ENCODE measurements around the gene SBNO1.
A peak's percentile ranks its signal among the peaks of the same experiment; 100 is the strongest.
"Not testable (repeated sequence)": the region's sequence is repeated elsewhere in the genome, so short reads cannot be mapped to it uniquely, and the experiment has no call there.

Gene SBNO1

GRCh38 chr12:123337070-123337469 lies 27.6 kb downstream of the SBNO1 start:
- no peak for DNase-seq

GRCh38 chr12:123336530-123336929 lies 28.1 kb downstream of the SBNO1 start:
- no peak for DNase-seq

GRCh38 chr12:123335490-123335889 lies 29.2 kb downstream of the SBNO1 start:
- no peak for DNase-seq

GRCh38 chr12:123329799-123330198 lies 34.8 kb downstream of the SBNO1 start:
- DNase-seq, result no peak

- no peak for DNase-seq
Measured at GRCh38 chr12:123319826-123320225, 44.8 kb downstream of the SBNO1 start.

- DNase-seq, result no peak
Measured at GRCh38 chr12:123319273-123319672, 45.4 kb downstream of the SBNO1 start.

GRCh38 chr12:123313046-123313445 lies 51.6 kb downstream of the SBNO1 start:
- DNase-seq, result not testable (repeated sequence)

GRCh38 chr12:123306200-123306599 lies 58.4 kb downstream of the SBNO1 start:
- DNase-seq, result no peak

- DNase-seq, result no peak
Measured at GRCh38 chr12:123305136-123305535, 59.5 kb downstream of the SBNO1 start.

- no peak for DNase-seq
Measured at GRCh38 chr12:123293178-123293760, 71.4 kb downstream of the SBNO1 start.

- DNase-seq, result no peak
Measured at GRCh38 chr12:123289911-123290310, 74.7 kb downstream of the SBNO1 start.

- no peak for DNase-seq
Measured at GRCh38 chr12:123288751-123289346, 75.8 kb downstream of the SBNO1 start.

GRCh38 chr12:123286652-123287373 lies 77.8 kb downstream of the SBNO1 start:
- no peak for DNase-seq

GRCh38 chr12:123284669-123285068 lies 80.0 kb downstream of the SBNO1 start:
- DNase-seq, result no peak

GRCh38 chr12:123283461-123283860 lies 81.2 kb downstream of the SBNO1 start:
- DNase-seq, result no peak

GRCh38 chr12:123282111-123282510 lies 82.5 kb downstream of the SBNO1 start:
- DNase-seq, result no peak

- DNase-seq, result no peak
Measured at GRCh38 chr12:123280971-123281370, 83.7 kb downstream of the SBNO1 start.

- no peak for DNase-seq
Measured at GRCh38 chr12:123278101-123278627, 86.5 kb downstream of the SBNO1 start.

GRCh38 chr12:123273166-123273565 lies 91.5 kb downstream of the SBNO1 start:
- DNase-seq, result no peak

GRCh38 chr12:123271001-123271668 lies 93.5 kb downstream of the SBNO1 start:
- DNase-seq, result peak; percentile 49

GRCh38 chr12:123270214-123271000 lies 94.2 kb downstream of the SBNO1 start:
- no peak for DNase-seq

- no peak for DNase-seq
Measured at GRCh38 chr12:123269896-123270213, 94.8 kb downstream of the SBNO1 start.

- no peak for DNase-seq
Measured at GRCh38 chr12:123269395-123269892, 95.2 kb downstream of the SBNO1 start.
